Liver (tissue), 9 donors: ENCODE measurements around the gene BEST1. TPM values are rescaled to one million over a fixed set of nuclear protein-coding genes. Genes with fewer than 3 reads are reported as not detected.

Experiments used
- DNase-seq: peaks from one replicate; pipeline ENCODE4 v3.0.0-alpha.2; 2017; ENCODE audit warnings: low spot score
- H3K27ac ChIP-seq, 2 donors: one replicate each; pipeline ENCODE4 v1.7.0; 2013; ENCODE audit warnings: inconsistent platforms in 2 of 2, low read length in 2 of 2, control low read depth in 1 of 2, low read depth in 1 of 2, mild to moderate bottlenecking in 1 of 2
- H3K27me3 ChIP-seq, 4 donors: one replicate each; pipeline versions ENCODE4 v1.6.1 to v1.7.0; 2013; ENCODE audit warnings: low read length in 3 of 4, inconsistent platforms in 1 of 4, mild to moderate bottlenecking in 1 of 4, moderate library complexity in 1 of 4; ENCODE audit not compliant: control insufficient read depth in 4 of 4, insufficient read depth in 4 of 4
- H3K36me3 ChIP-seq, 4 donors: one replicate each; pipeline versions ENCODE4 v1.6.1 to v1.7.0; 2013; ENCODE audit warnings: low read length in 3 of 4, mild to moderate bottlenecking in 3 of 4, low read depth in 1 of 4, moderate library complexity in 1 of 4; ENCODE audit not compliant: control insufficient read depth in 4 of 4, insufficient read depth in 3 of 4
- H3K4me1 ChIP-seq, 4 donors: one replicate each; pipeline versions ENCODE4 v1.6.1 to v1.7.0; 2013; ENCODE audit warnings: low read length in 3 of 4, mild to moderate bottlenecking in 3 of 4, moderate library complexity in 1 of 4; ENCODE audit not compliant: control insufficient read depth in 4 of 4, insufficient read depth in 4 of 4
- H3K4me3 ChIP-seq, 3 donors: one replicate each; pipeline versions ENCODE4 v1.6.1 to v1.7.0; 2013; ENCODE audit warnings: low read length in 3 of 3, control low read depth in 1 of 3, low read depth in 1 of 3, mild to moderate bottlenecking in 1 of 3
- H3K9ac ChIP-seq, 2 donors: one replicate each; pipeline ENCODE4 v1.7.0; 2013; ENCODE audit warnings: low read length in 2 of 2, mild to moderate bottlenecking in 2 of 2, moderate library complexity in 2 of 2, control low read depth in 1 of 2, low read depth in 1 of 2
- H3K9me3 ChIP-seq, 4 donors: one replicate each; pipeline versions ENCODE4 v1.6.1 to v1.7.0; 2013; ENCODE audit warnings: low read length in 3 of 4; ENCODE audit not compliant: control insufficient read depth in 4 of 4
- EGR1 ChIP-seq, 2 donors: IDR thresholded peaks; 2 replicates each; pipeline ENCODE4 v1.6.1; 2016 to 2018; ENCODE audit warnings: antibody characterized with exemption in 2 of 2, low read depth in 2 of 2
- FOXA1 ChIP-seq: IDR thresholded peaks from 2 replicates; pipeline ENCODE4 v1.6.1; 2016; ENCODE audit warnings: antibody characterized with exemption
- FOXA2 ChIP-seq: IDR thresholded peaks from 2 replicates; pipeline ENCODE4 v1.6.1; 2016; ENCODE audit warnings: antibody characterized with exemption
- GABPA ChIP-seq, 2 donors: IDR thresholded peaks in 1 of 2; conservative IDR thresholded peaks in 1 of 2; 2 replicates each; pipeline ENCODE4 v1.6.1; 2016; ENCODE audit warnings: antibody characterized with exemption in 2 of 2, mild to moderate bottlenecking in 1 of 2, moderate library complexity in 1 of 2
- HNF4A ChIP-seq, 2 donors: conservative IDR thresholded peaks; 2 replicates each; pipeline ENCODE4 v1.6.1; 2016; ENCODE audit warnings: antibody characterized with exemption in 2 of 2, mild to moderate bottlenecking in 2 of 2
- HNF4G ChIP-seq: IDR thresholded peaks from 2 replicates; pipeline ENCODE4 v1.6.1; 2016; ENCODE audit warnings: antibody characterized with exemption
- JUND ChIP-seq, 2 donors: IDR thresholded peaks; 2 replicates each; pipeline ENCODE4 v1.6.1; 2016; ENCODE audit warnings: antibody characterized with exemption in 2 of 2
- NR2F2 ChIP-seq: IDR thresholded peaks from 2 replicates; pipeline ENCODE4 v1.6.1; 2016; ENCODE audit warnings: antibody characterized with exemption
- RAD21 ChIP-seq, 2 donors: IDR thresholded peaks; 2 replicates each; pipeline ENCODE4 v1.6.1; 2016; ENCODE audit warnings: antibody characterized with exemption in 2 of 2, mild to moderate bottlenecking in 2 of 2
- RXRA ChIP-seq, 2 donors: IDR thresholded peaks; 2 replicates each; pipeline ENCODE4 v1.6.1; 2017 to 2018; ENCODE audit warnings: antibody characterized with exemption in 2 of 2, mild to moderate bottlenecking in 1 of 2
- SP1 ChIP-seq: IDR thresholded peaks from 2 replicates; pipeline ENCODE4 v1.6.1; 2018; ENCODE audit warnings: antibody characterized with exemption, mild to moderate bottlenecking
- TAF1 ChIP-seq: conservative IDR thresholded peaks from 2 replicates; pipeline ENCODE4 v1.6.1; 2016; ENCODE audit warnings: antibody characterized with exemption, mild to moderate bottlenecking
- YY1 ChIP-seq: IDR thresholded peaks from 2 replicates; pipeline ENCODE4 v1.6.1; 2016; ENCODE audit warnings: antibody characterized with exemption, mild to moderate bottlenecking
- WGBS: extraction: QIAGEN DNeasy Blood & Tissue Kit; methylation state at CpG from one replicate; pipeline ENCODE4 v1.1.7; 2013; 5-methylcytosine and 5-hydroxymethylcytosine counted together
- polyA plus RNA-seq, 2 donors: library from polyadenylated mRNA; stranded (reverse) in 1 of 2; unstranded in 1 of 2; fragments of 200-250 nt in 1 of 2; fragments of >200 nt in 1 of 2; fragmentation: Nextera tagmentation in 1 of 2; extraction: Ambion mirVana in 1 of 2; gene quantifications; one replicate each; pipeline versions ENCODE4 v1.2.1 to v1.2.3, GENCODE V29; 2013 to 2015
- total RNA-seq, 2 donors: library from RNA; depleted of rRNA; stranded (reverse); fragments of >200 nt; gene quantifications; one replicate each; pipeline ENCODE4 v1.2.3, GENCODE V29; 2014
- TF ChIP-seq, protein P1 (sequence below): IDR thresholded peaks from 2 replicates; pipeline ENCODE4 v1.6.1; 2016; ENCODE audit warnings: antibody characterized with exemption, mild to moderate bottlenecking
- TF ChIP-seq, protein P2 (sequence below): IDR thresholded peaks from 2 replicates; pipeline ENCODE4 v1.6.1; 2016; ENCODE audit warnings: antibody characterized with exemption
- TF ChIP-seq, protein P3 (sequence below): fragments of 150-350 bp; IDR thresholded peaks from 2 replicates; pipeline ENCODE4 v1.5.1; 2017; ENCODE audit warnings: improper control_type of control experiment, low read depth, low read length; ENCODE audit not compliant: missing input control
- TF ChIP-seq, protein P4 (sequence below): IDR thresholded peaks from 2 replicates; pipeline ENCODE4 v1.6.1; 2016; ENCODE audit warnings: antibody characterized with exemption
- TF ChIP-seq, protein P5 (sequence below): IDR thresholded peaks from 2 replicates; pipeline ENCODE4 v1.6.1; 2016; ENCODE audit warnings: antibody characterized with exemption
- donor health status: healthy.
- donor health status: healthy.
- donor health status: healthy.
- donor health status: healthy.
- donor health status: healthy.

BEST1 gene
- total and polyA plus RNA-seq, 4 donors = 0.22 to 1.6 (median 1.1) TPM

DNA sequence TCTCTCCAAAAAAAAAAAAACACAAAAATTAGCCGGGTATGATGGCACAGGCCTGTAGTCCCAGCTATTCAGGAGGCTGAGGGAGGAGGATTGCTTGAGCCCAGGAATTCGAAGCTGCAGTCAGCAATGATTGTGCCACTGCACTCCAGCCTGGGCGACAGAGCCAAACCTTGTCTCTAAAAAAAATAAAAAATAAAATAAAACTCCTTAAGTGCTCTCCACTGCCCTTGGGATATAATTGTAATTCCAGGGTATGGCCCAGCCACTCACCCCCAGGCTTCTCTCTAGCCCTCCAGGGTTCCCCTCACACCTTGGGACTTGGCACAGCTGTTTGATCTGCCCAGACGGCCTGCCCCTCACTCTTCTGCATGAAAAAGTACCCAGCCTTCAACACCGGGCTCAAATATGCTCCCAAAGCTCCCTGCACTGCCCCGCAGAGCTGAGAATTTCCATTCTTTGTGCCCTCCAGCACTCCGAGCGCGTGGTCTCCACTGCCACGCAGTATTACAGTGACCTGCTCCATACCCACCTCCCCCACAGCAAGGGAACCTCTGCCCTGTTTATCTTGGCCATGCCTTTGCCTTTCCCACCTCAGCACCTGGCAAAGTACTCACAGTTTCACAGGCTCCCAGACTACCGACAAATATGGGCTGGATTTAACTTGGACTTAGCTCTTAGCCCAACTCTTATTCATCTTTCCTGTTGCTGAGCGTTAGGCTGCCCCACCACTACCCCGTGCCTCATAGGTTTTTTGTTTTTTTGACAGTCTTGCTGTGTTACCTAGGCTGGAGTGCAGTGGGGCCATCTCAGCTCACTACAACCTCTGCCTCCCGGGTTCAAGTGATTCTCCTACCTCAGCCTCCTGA is 24.8 kb downstream of the BEST1 start:
- TF ChIP-seq, protein P1, sequence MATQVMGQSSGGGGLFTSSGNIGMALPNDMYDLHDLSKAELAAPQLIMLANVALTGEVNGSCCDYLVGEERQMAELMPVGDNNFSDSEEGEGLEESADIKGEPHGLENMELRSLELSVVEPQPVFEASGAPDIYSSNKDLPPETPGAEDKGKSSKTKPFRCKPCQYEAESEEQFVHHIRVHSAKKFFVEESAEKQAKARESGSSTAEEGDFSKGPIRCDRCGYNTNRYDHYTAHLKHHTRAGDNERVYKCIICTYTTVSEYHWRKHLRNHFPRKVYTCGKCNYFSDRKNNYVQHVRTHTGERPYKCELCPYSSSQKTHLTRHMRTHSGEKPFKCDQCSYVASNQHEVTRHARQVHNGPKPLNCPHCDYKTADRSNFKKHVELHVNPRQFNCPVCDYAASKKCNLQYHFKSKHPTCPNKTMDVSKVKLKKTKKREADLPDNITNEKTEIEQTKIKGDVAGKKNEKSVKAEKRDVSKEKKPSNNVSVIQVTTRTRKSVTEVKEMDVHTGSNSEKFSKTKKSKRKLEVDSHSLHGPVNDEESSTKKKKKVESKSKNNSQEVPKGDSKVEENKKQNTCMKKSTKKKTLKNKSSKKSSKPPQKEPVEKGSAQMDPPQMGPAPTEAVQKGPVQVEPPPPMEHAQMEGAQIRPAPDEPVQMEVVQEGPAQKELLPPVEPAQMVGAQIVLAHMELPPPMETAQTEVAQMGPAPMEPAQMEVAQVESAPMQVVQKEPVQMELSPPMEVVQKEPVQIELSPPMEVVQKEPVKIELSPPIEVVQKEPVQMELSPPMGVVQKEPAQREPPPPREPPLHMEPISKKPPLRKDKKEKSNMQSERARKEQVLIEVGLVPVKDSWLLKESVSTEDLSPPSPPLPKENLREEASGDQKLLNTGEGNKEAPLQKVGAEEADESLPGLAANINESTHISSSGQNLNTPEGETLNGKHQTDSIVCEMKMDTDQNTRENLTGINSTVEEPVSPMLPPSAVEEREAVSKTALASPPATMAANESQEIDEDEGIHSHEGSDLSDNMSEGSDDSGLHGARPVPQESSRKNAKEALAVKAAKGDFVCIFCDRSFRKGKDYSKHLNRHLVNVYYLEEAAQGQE = peak; percentile 87
- TF ChIP-seq EGR1 (IDR thresholded peaks at IDR 0.05; ENCODE audit: low read depth in 2 of 2) (peak; percentile 32 to 79), TAF1 (peak; percentile 90), FOXA1 (peak; percentile 98), JUND (IDR thresholded peaks at IDR 0.05) (peak in 1 of 2 donors; percentile 67), RAD21 (IDR thresholded peaks at IDR 0.05) (peak; percentile 53 to 70), HNF4A (conservative IDR thresholded peaks at IDR 0.05) (peak; percentile 93 to 96), YY1 (peak; percentile 93), SP1 (peak; percentile 98), HNF4G (peak; percentile 90), FOXA2 (peak; percentile 98), RXRA (IDR thresholded peaks at IDR 0.05) (peak; percentile 87 to 94), GABPA (IDR thresholded peaks at IDR 0.05 in 1 of 2, conservative IDR thresholded peaks at IDR 0.05 in 1 of 2) (peak in 1 of 2 donors; percentile 42), NR2F2 (no peak)
- TF ChIP-seq, protein P2, sequence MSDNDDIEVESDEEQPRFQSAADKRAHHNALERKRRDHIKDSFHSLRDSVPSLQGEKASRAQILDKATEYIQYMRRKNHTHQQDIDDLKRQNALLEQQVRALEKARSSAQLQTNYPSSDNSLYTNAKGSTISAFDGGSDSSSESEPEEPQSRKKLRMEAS = peak; percentile 94
- TF ChIP-seq, protein P3, sequence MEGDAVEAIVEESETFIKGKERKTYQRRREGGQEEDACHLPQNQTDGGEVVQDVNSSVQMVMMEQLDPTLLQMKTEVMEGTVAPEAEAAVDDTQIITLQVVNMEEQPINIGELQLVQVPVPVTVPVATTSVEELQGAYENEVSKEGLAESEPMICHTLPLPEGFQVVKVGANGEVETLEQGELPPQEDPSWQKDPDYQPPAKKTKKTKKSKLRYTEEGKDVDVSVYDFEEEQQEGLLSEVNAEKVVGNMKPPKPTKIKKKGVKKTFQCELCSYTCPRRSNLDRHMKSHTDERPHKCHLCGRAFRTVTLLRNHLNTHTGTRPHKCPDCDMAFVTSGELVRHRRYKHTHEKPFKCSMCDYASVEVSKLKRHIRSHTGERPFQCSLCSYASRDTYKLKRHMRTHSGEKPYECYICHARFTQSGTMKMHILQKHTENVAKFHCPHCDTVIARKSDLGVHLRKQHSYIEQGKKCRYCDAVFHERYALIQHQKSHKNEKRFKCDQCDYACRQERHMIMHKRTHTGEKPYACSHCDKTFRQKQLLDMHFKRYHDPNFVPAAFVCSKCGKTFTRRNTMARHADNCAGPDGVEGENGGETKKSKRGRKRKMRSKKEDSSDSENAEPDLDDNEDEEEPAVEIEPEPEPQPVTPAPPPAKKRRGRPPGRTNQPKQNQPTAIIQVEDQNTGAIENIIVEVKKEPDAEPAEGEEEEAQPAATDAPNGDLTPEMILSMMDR = no peak
- TF ChIP-seq, protein P4, sequence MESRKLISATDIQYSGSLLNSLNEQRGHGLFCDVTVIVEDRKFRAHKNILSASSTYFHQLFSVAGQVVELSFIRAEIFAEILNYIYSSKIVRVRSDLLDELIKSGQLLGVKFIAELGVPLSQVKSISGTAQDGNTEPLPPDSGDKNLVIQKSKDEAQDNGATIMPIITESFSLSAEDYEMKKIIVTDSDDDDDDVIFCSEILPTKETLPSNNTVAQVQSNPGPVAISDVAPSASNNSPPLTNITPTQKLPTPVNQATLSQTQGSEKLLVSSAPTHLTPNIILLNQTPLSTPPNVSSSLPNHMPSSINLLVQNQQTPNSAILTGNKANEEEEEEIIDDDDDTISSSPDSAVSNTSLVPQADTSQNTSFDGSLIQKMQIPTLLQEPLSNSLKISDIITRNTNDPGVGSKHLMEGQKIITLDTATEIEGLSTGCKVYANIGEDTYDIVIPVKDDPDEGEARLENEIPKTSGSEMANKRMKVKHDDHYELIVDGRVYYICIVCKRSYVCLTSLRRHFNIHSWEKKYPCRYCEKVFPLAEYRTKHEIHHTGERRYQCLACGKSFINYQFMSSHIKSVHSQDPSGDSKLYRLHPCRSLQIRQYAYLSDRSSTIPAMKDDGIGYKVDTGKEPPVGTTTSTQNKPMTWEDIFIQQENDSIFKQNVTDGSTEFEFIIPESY = peak; percentile 85
- TF ChIP-seq, protein P5, sequence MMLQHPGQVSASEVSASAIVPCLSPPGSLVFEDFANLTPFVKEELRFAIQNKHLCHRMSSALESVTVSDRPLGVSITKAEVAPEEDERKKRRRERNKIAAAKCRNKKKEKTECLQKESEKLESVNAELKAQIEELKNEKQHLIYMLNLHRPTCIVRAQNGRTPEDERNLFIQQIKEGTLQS = peak; percentile 52
- peaks cover 29 to 80% (median 53%) of the 10 kb centered on the region in 4 donors for H3K4me1 ChIP-seq
- peak overlapping the region; percentile 83 to 96 for H3K9ac ChIP-seq

More for the DNA sequence above, 24.8 kb downstream of the BEST1 start:
- peak overlapping the region; percentile 89 to 92 for H3K27ac ChIP-seq
- H3K9me3 ChIP-seq = no peaks in the 10 kb centered on the region
- no peak for DNase-seq
- WGBS = 37% methylated on average over 14 of the region's 14 CpGs
- no peaks in the 10 kb centered on the region for H3K36me3 ChIP-seq
- H3K27me3 ChIP-seq = no peaks in the 10 kb centered on the region
- H3K4me3 ChIP-seq = peak overlapping the region; percentile 54 to 80 (median 73)
